DND-41 (cell line): ENCODE results near the gene CIITA.

Experiments used
- ATAC-seq: fragments of 200-7000 bp; cut with Tn5 transposase; 3 replicates; pipeline ENCODE4 v1.9.1; 2021; ENCODE audit warnings: low read depth; ENCODE audit not compliant: insufficient read depth
- DNase-seq: peaks from one replicate; pipeline ENCODE4 v3.0.0-alpha.2; 2020
- H2AFZ ChIP-seq: 2 replicates; pipeline ENCODE4 v1.6.0; 2012; ENCODE audit warnings: low read depth, low read length
- H3K27ac ChIP-seq: 2 replicates; pipeline ENCODE4 v1.5.1; 2012; ENCODE audit warnings: low read length, inconsistent platforms
- H3K27me3 ChIP-seq: fragments of 200-600 bp; sonication (generic); 2 replicates; pipeline ENCODE4 v1.6.0; 2012; ENCODE audit warnings: low read length, mild to moderate bottlenecking, inconsistent platforms; ENCODE audit not compliant: insufficient read depth, poor library complexity
- H3K36me3 ChIP-seq: 2 replicates; pipeline ENCODE4 v1.5.1; 2012; ENCODE audit warnings: low read length, inconsistent platforms; ENCODE audit not compliant: insufficient read depth
- H3K4me1 ChIP-seq: 2 replicates; pipeline ENCODE4 v1.5.1; 2012; ENCODE audit warnings: mild to moderate bottlenecking, low read length; ENCODE audit not compliant: insufficient read depth
- H3K4me2 ChIP-seq: 2 replicates; pipeline ENCODE4 v1.6.0; 2012; ENCODE audit warnings: mild to moderate bottlenecking, moderate library complexity, low read length, inconsistent platforms; ENCODE audit not compliant: insufficient read depth
- H3K4me3 ChIP-seq, 2 experiments: fragments of 200-600 bp in 1 of 2; shearing (Covaris generic) in 1 of 2; 2 replicates each; pipeline ENCODE4 v1.5.1; 2012 to 2016; ENCODE audit warnings: inconsistent platforms in 2 of 2, low read length in 2 of 2, mild to moderate bottlenecking in 2 of 2, low read depth in 1 of 2, moderate library complexity in 1 of 2
- H3K79me2 ChIP-seq: 2 replicates; pipeline ENCODE4 v1.6.0; 2012; ENCODE audit warnings: low read length, inconsistent platforms; ENCODE audit not compliant: insufficient read depth
- H3K9ac ChIP-seq: 2 replicates; pipeline ENCODE4 v1.6.0; 2012; ENCODE audit warnings: low read depth, mild to moderate bottlenecking, inconsistent platforms, low read length, moderate library complexity
- H3K9me3 ChIP-seq: 2 replicates; pipeline ENCODE4 v1.5.1; 2012; ENCODE audit warnings: low read length, moderate library complexity, mild to moderate bottlenecking, inconsistent platforms; ENCODE audit not compliant: insufficient read depth, severe bottlenecking
- H4K20me1 ChIP-seq: 2 replicates; pipeline ENCODE4 v1.6.0; 2012; ENCODE audit warnings: low read length; ENCODE audit not compliant: insufficient read depth
- EZH2 ChIP-seq: IDR thresholded peaks from 3 replicates; pipeline ENCODE4 v1.6.1; 2012; ENCODE audit warnings: borderline replicate concordance, low read depth, mild to moderate bottlenecking, moderate library complexity, low read length, inconsistent platforms; ENCODE audit not compliant: severe bottlenecking
- TF ChIP-seq, protein P1 (sequence below): IDR thresholded peaks from 2 replicates; pipeline ENCODE4 v1.5.1; 2012; ENCODE audit warnings: borderline replicate concordance, low read length, moderate library complexity, mild to moderate bottlenecking; ENCODE audit not compliant: poor library complexity, severe bottlenecking; ENCODE audit errors: extremely low read depth

CIITA gene

DNA sequence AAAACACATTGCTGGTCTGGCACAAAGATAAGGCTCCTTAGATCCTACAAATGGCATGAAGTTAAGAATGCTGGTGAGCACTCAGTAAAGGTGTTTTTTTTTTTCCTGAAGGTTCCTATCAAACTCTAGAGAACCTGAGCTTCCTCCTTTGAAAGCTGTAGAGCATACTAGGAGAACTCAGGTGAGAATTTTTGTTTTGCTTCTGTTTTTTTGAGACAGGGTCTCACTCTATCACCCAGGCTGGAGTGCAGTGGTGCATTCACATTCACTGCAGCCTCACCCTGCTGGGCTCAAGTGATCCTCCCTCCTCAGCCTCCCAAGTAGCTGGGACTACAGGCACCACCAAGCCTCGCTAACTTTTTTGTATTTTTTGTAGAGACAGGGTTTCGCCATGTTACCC lies 21.0 kb upstream of the CIITA start:
- Histone ChIP-seq H3K4me3 (no peak overlapping the region), H3K27me3 (no peaks in the 10 kb centered on the region), H3K4me2 (no peak overlapping the region), H3K4me1 (no peaks in the 10 kb centered on the region), H2AFZ (no peak overlapping the region), H3K79me2 (no peaks in the 10 kb centered on the region), H3K27ac (no peak overlapping the region), H3K9me3 (no peaks in the 10 kb centered on the region), H3K36me3 (no peaks in the 10 kb centered on the region), H4K20me1 (no peaks in the 10 kb centered on the region), H3K9ac (no peak overlapping the region)
- DNase-seq (no peak), ATAC-seq (no peak)
- no peak for TF ChIP-seq EZH2
- TF ChIP-seq, protein P1, sequence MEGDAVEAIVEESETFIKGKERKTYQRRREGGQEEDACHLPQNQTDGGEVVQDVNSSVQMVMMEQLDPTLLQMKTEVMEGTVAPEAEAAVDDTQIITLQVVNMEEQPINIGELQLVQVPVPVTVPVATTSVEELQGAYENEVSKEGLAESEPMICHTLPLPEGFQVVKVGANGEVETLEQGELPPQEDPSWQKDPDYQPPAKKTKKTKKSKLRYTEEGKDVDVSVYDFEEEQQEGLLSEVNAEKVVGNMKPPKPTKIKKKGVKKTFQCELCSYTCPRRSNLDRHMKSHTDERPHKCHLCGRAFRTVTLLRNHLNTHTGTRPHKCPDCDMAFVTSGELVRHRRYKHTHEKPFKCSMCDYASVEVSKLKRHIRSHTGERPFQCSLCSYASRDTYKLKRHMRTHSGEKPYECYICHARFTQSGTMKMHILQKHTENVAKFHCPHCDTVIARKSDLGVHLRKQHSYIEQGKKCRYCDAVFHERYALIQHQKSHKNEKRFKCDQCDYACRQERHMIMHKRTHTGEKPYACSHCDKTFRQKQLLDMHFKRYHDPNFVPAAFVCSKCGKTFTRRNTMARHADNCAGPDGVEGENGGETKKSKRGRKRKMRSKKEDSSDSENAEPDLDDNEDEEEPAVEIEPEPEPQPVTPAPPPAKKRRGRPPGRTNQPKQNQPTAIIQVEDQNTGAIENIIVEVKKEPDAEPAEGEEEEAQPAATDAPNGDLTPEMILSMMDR, result no peak

DNA sequence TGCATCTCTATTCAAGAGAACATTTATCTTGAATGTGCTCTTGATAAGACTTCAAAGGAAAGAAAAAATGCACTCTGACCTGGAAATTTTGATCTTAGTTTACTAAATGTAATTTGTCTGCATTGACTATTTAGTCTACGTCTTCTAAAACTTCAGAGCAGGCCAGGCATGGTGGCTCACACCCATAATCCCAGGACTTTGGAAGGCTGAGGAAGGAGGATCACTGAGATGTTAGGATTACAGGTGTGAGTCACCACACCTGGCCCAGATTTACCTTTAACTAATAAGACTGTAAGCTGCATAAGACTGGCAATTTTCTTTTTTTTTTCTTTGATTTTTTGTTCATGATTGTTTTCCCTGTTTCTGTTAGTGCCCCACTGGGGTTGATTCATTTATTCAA lies 18.8 kb upstream of the CIITA start:
- no peak overlapping the region for H2AFZ ChIP-seq
- no peak overlapping the region for H3K4me2 ChIP-seq
- H3K27me3 ChIP-seq, result no peaks in the 10 kb centered on the region
- H3K79me2 ChIP-seq, result no peaks in the 10 kb centered on the region
- H3K4me3 ChIP-seq, result no peak overlapping the region
- H4K20me1 ChIP-seq, result no peaks in the 10 kb centered on the region
- no peaks in the 10 kb centered on the region for H3K4me1 ChIP-seq
- H3K9ac ChIP-seq, result no peak overlapping the region
- H3K27ac ChIP-seq, result no peak overlapping the region
- no peak for TF ChIP-seq EZH2
- TF ChIP-seq, protein P1, result no peak
- H3K9me3 ChIP-seq, result no peaks in the 10 kb centered on the region
- DNase-seq (no peak), ATAC-seq (no peak)
- H3K36me3 ChIP-seq, result no peaks in the 10 kb centered on the region

DNA sequence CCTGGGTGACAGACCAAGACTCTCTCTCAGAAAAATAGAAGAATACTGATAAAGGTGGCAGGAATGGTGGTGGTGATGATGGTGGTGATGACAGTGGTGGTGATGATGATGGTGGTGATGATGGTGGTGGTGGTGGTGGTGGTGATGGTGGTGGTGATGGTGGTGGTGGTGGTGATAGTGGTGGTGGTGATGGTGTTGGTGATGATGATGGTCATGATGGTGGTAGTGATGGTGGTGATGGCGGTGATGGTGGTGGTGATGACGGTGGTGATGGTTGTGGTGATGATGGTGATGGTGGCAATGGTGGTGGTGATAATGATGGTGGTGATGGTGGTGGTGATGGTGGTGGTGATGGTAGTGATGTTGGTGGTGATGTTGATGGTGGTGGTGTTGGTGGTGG lies 18.0 kb upstream of the CIITA start:
- H3K4me3 ChIP-seq, result no peak overlapping the region
- H3K9me3 ChIP-seq, result no peaks in the 10 kb centered on the region
- H3K27ac ChIP-seq, result no peak overlapping the region
- no peaks in the 10 kb centered on the region for H4K20me1 ChIP-seq
- H3K4me1 ChIP-seq, result no peaks in the 10 kb centered on the region
- H3K4me2 ChIP-seq, result no peak overlapping the region
- ATAC-seq (no peak), DNase-seq (no peak)
- H3K79me2 ChIP-seq, result no peaks in the 10 kb centered on the region
- no peaks in the 10 kb centered on the region for H3K27me3 ChIP-seq
- TF ChIP-seq, protein P1, result no peak
- TF ChIP-seq EZH2, result no peak
- no peak overlapping the region for H3K9ac ChIP-seq
- H2AFZ ChIP-seq, result no peak overlapping the region
- no peaks in the 10 kb centered on the region for H3K36me3 ChIP-seq

DNA sequence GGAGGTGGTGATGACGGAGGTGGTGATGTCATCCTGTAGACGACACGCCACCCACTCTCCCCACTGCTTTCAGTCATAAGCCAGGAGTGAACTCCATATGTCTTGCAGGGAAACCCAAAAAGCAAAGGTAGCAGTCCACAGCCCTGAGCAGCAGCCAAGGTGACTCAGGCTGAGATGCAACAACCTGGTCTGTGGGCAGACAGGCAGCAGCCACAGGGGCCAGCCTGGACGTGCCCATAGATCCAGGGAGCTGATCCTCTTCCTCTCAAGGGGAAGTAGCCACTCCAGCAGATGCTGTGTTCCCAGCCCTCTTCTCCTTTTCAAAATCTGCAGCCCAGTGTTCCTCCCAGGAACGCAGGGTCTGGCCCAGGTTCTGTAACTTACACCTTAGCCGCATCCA lies 17.3 kb upstream of the CIITA start:
- no peak for ATAC-seq
- no peak for DNase-seq
- Histone ChIP-seq H3K4me2 (no peak overlapping the region), H3K9ac (no peak overlapping the region), H2AFZ (no peak overlapping the region), H3K36me3 (no peaks in the 10 kb centered on the region), H3K4me3 (no peak overlapping the region), H3K79me2 (no peaks in the 10 kb centered on the region), H3K27me3 (no peaks in the 10 kb centered on the region), H3K27ac (no peak overlapping the region), H3K4me1 (no peaks in the 10 kb centered on the region), H4K20me1 (no peaks in the 10 kb centered on the region), H3K9me3 (no peaks in the 10 kb centered on the region)
- TF ChIP-seq EZH2, result no peak
- TF ChIP-seq, protein P1, result no peak
